ENCODE measurements around the gene UGT1A5. TPM values are rescaled to one million over a fixed set of nuclear protein-coding genes. Genes with fewer than 3 reads are reported as not detected.

Gene UGT1A5
- total RNA-seq, 2 donors from 2014 or later, result not detected

DNA sequence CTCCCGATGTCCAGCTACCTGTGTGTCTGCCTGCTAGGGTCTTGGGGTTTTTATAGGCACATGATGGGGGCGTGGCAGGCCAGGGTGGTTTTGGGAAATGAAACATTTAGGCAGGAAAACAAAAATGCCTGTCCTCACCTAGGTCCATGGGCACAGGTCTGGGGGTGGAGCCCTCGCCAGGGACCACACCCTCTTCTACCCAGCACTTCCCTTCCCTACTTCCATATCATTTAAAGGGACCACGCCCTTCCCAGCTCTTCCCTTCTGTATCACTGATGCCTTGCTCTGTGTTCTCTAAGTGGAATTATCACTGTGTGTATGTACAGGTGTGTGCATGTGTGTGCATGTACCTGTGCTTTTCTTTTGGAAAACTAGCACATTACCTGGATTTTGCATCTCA is 53.7 kb downstream of the UGT1A5 start:
- intact Hi-C loops (cut with DNase I), result no loop called here
- no peak for DNase-seq
- ATAC-seq, result no peak

- no peak for ATAC-seq
- DNase-seq, result no peak
- intact Hi-C loops (cut with DNase I), result no loop called here
Measured at GRCh38 chr2:233768076-233768475, 55.4 kb downstream of the UGT1A5 start.

- no peak for DNase-seq
- ATAC-seq, result no peak
- intact Hi-C loops (cut with DNase I), result no loop called here
Measured at GRCh38 chr2:233769260-233769659, 56.6 kb downstream of the UGT1A5 start.

DNA sequence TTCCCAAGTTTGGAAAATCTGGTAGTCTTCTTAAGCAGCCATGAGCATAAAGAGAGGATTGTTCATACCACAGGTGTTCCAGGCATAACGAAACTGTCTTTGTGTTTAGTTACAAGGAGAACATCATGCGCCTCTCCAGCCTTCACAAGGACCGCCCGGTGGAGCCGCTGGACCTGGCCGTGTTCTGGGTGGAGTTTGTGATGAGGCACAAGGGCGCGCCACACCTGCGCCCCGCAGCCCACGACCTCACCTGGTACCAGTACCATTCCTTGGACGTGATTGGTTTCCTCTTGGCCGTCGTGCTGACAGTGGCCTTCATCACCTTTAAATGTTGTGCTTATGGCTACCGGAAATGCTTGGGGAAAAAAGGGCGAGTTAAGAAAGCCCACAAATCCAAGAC is 59.4 kb downstream of the UGT1A5 start:
- ATAC-seq, result no peak
- intact Hi-C loops (cut with DNase I), result no loop called here
- no peak for DNase-seq

DNA sequence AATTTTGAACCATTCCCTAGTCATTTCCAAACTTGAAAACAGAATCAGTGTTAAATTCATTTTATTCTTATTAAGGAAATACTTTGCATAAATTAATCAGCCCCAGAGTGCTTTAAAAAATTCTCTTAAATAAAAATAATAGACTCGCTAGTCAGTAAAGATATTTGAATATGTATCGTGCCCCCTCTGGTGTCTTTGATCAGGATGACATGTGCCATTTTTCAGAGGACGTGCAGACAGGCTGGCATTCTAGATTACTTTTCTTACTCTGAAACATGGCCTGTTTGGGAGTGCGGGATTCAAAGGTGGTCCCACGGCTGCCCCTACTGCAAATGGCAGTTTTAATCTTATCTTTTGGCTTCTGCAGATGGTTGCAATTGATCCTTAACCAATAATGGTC is 59.9 kb downstream of the UGT1A5 start:
- DNase-seq (no peak), ATAC-seq (no peak)
- intact Hi-C loops (cut with DNase I), result no loop called here

DNA sequence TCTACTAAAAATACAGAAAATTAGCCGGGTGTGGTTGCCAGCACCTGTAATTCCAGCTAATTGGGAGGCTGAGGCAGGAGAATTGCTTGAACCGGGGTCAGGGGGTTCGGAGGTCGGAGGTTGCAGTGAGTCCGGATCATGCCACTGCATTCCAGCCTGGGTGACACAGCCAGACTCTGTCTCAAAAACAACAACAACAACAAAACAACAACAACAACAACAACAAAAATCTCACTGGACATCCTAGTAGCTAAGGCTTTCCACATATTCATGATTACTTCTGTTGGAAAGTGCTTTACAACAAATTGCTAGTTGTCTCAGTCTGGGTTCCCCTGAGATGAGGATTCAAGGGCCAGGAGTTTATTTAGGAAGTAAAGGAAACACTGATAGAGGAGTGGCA is 61.1 kb downstream of the UGT1A5 start:
- ATAC-seq (no peak), DNase-seq (no peak)
- intact Hi-C loops (cut with DNase I), result no loop called here

DNA sequence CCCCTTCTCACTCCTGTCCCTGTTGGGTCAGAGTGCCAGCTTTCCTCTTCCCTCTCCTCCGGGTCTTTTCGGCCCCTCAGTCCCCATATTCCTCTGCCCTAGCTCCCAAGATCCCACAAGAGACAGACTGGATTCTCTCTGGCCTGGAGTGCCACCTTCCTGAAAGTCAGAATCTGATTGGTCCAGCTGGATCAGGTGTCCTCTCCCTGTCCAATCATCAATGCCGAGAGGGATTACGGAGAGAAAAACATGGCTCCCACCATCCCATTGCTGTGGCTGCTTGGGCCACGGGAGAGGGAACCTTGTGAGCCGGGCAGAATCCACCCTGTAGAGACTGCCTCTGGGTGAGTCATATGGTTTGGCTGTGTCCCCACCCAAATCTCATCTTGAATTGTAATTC is 62.7 kb downstream of the UGT1A5 start:
- no peak for DNase-seq
- ATAC-seq, result no peak
- intact Hi-C loops (cut with DNase I), result no loop called here

- ATAC-seq (no peak), DNase-seq (no peak)
- intact Hi-C loops (cut with DNase I), result no loop called here
Measured at GRCh38 chr2:233778030-233778429, 65.3 kb downstream of the UGT1A5 start, which contains the start of gene MROH2A. TSS of gene MROH2A (plus strand) at chr2:233778330. CDS start at chr2:233779359, 1,029 bp downstream.

GRCh38 chr2:233779722-233780121 is 67.0 kb downstream of the UGT1A5 start:
- no peak for DNase-seq
- no peak for ATAC-seq
- intact Hi-C loops (cut with DNase I), result no loop called here

DNA sequence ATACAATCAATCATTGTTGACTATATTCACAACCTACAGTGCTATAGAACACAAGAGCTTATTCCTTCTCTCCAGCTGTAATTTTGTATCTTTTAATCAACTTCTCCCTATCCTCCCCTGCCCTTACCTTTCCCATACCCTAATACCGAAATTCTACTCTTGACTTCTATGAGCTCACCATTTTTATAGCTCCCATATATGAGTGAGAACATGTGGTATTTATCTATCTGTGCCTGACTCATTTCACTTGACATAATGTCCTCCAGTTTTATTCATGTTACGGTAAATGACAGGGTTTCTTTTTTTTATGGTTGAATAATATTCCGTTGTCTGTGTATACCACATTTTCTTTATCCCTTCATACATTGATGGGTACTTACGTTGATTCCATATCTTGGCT is 68.1 kb downstream of the UGT1A5 start:
- ATAC-seq (no peak), DNase-seq (no peak)
- intact Hi-C loops (cut with DNase I), result no loop called here

- ATAC-seq, result no peak
- no peak for DNase-seq
- intact Hi-C loops (cut with DNase I), result no loop called here
Measured at GRCh38 chr2:233789554-233789953, 76.8 kb downstream of the UGT1A5 start.

DNA sequence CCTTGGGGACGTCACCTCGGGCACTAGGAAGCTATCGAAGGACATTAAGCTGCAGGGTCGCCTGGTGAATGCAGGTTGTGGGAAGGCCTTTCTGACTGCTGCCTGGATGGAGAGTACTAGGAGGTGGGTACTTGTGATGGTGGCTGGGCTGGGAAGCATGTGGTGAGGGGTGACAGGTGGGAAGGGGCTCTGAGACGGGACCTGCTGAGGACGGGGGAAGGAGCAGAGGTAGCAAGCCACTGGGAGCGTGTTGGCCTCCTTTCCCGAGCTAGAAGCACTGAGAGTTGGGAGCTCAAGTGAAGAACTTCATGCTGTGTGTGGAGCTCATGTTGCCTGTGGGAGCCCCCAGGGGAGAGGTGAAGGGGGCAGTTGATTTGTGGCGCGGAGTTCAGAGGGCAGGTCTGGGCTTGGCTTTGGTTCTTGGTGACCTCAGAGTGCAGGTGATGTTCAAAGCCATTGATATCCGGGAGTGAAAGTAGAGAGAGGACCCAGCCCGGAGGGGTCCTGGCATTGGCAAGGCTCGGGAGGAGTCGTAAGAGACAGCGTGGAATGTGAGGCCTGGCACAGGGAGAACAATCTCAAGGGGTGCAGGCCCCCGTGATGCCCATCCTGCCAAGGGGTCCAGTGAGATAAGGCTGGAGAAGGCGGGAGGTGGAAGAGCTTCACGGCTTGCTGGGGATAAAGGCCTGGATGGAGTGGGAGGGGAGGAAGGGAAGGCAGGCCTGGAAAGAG is 78.6 kb downstream of the UGT1A5 start:
- ATAC-seq (no peak), DNase-seq (no peak)
- intact Hi-C loops (cut with DNase I), result no loop called here

DNA sequence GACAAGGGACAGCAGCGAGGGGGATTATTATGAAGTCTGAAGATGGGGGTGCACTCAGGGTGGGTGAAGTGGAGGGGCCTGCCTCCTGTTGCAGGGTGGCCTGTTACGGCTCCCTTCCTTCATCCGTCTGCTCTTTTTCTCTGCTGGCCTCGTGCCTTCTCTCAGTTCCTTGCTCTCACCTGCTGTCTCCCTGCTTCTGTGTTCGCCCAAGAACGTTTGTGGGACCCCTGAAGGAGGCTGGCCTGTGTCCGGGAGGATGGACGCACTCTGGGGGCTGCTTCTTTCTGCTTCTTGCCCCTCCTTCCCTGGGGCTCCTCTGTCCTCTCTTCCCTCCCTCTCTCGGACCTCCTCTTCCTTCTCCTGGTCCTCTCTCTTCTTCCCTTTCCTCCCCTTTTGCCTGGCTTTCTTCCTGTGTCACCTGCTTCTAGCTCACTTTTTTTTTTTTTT is 79.2 kb downstream of the UGT1A5 start:
- no peak for ATAC-seq
- no peak for DNase-seq
- intact Hi-C loops (cut with DNase I), result no loop called here

DNA sequence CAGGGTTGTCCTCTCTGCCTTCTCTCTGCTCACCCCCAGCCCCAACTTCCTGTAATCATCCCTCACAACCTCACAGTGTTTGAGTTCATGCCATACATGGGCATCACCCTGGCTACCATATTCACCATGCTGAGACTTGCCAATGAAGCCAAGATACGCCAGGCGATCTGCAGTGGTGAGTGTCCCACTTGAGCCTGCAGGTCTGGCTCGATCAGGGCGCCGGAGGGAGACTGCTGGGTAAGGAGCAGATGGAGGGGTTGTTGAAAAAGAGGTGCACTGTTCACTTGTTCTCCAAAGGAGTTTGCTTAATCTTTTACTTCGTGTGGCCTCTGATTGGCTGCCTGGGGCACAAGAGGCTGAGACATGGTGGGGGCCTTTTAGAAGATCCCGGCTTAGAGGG is 80.0 kb downstream of the UGT1A5 start:
- ATAC-seq (no peak), DNase-seq (no peak)
- intact Hi-C loops (cut with DNase I), result no loop called here

DNA sequence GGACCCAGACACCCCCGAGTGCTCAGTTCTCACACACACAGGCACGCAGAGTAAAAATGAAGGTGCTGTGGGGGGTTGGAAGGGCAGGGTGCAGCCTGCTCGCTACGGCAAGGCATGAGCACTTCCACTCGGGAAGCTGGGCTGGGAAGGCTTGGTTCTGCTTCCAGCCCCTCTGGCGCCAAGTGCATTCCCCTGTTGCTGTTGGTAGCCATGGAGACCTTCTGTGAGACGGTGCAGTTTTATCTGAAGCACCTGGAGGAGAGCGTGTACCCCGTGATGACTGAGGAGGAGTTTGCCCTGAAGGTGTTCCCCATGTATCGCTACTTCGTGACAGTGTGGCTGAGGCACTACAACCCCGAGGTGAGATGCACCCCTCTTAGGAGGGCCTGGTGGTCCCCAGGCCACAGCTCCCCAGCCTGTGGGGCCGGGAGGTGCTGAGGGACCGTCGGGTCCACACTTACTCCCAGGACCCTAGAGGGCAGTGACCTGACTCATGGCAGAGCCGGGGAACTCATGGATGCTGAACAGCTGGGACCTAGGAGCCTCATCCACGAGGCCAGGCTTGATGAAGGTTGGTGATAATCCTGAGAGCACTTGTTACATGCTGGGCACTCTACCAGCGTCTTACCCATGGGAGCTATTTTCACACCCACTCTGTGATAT is 80.9 kb downstream of the UGT1A5 start:
- intact Hi-C loops (cut with DNase I), result no loop called here
- ATAC-seq (peak in 1 of 2 donors; percentile 23), DNase-seq (no peak)

GRCh38 chr2:233794128-233794658 is 81.5 kb downstream of the UGT1A5 start:
- intact Hi-C loops (cut with DNase I), result no loop called here
- ATAC-seq (no peak), DNase-seq (no peak)

DNA sequence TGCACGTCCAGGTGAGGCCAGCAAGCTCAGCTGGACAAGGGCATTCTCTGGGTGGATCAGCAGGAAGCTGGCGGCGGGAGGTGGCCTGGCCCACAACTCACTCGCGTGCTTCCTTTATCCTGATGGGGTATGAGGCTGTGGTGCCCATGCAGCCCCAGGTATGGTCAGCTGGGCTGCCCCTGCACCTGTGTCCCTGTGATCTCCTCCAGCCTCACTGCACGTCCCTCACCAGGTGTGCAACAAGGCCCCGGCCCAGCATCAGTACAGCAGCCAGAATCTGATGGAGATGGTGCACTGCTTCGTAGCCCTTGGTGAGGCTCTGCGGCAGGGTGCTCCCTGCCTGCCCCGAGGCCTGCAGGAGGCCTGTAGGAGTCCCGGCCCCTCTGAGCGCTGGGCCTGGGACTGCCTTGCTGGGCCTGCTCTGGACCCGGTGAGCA is 83.0 kb downstream of the UGT1A5 start:
- DNase-seq (no peak), ATAC-seq (no peak)
- intact Hi-C loops (cut with DNase I), result no loop called here

DNA sequence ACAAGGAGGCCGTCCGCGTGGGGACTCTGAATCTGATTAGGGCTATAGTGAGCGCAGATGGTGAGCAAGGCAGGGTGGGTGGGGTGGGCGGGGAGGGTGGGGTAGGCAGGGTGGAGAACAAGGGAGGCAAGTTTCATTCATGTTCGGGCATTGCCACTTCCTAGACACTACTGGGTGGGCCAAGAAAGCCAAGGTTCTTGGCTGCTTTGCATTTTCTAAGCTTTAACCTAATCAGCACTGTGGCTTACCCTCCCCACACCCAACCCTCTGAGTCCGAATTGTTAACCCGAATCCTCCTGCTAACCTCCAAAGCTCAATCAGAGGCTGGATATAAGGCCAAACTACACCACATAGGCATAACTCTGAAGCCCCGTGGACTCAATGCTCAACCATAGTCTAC is 83.5 kb downstream of the UGT1A5 start:
- ATAC-seq, result no peak
- DNase-seq, result no peak
- intact Hi-C loops (cut with DNase I), result no loop called here

GRCh38 chr2:233798335-233799086 is 85.8 kb downstream of the UGT1A5 start:
- ATAC-seq (no peak), DNase-seq (no peak)
- intact Hi-C loops (cut with DNase I), result no loop called here

GRCh38 chr2:233799087-233799665 is 86.5 kb downstream of the UGT1A5 start:
- DNase-seq (no peak), ATAC-seq (no peak)
- intact Hi-C loops (cut with DNase I), result no loop called here
